HG02588 (cell line): ENCODE results near the gene SETD5.

ENCODE experiments used
- ATAC-seq: cut with Tn5 transposase; IDR thresholded peaks from one replicate; pipeline ENCODE4 v1.9.1; 2021; ENCODE audit warnings: mild to moderate bottlenecking, moderate library complexity; ENCODE audit not compliant: unreplicated experiment

SETD5 gene

DNA sequence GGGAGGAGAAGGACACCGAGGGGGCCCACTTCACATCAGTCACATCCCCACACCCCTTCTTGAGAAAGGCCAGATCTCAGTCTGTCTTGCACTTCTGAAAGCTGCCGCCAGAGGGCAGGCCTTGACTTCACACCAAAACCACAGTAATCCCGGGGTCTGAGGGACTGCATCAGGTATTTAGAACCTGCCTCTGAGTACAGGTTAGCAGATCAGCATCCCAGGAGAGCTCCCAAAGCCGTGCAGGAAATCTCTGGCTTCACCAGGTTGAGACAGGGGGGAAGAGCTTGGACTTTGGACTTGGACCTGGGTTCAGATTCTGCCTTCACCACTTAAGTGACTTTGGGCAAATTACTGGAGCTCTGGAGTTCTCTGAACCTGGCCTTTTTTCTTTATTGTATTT, 105.9 kb downstream of the SETD5 start:
- ATAC-seq, result no peak

DNA sequence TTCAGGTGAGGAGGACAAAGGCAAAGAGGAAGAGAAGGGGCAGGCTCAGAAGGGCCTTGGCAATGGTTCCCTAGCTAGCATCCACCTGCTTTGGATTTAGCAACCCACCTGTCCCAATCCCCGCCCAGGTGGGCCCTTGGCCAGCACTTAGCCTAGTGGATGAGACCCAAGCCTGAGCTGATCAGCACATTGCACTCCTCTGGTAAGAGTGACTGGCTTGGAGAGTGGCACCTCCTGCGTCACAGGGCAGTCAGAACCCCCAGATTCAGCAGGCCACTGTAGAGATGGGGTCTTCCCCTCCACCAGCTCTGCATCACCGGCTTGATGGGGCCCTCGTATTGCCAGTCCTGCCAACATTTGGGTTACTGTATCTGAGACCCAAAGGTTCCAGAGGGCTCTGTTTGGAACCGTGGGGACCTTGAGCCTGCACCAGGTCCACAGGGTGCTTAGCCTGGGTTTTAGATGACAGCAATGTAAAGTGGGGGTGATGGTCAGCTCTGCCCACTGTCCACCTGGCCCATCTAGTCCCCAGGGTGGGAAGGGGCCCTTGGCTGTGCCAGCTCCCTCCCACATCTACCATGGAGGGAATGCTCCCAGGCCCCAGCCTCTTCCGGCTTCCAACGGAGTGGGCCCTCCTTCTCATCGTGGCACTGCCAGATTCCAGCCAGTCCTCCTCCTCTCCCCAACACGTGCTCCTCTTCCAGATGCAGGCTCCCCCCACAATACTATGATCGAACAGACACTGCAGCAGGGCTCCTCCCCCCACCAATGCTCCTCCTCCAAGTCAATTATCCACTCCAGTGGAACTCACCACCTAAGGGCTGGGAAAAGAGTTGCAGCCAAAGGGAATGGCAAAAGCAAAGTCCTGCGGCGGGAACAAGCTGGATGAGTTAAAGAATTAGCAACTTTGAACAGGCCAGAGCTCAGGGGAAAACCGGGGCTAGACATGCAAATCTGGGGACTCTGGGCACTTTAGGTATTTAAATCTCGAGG, 110.5 kb downstream of the SETD5 start:
- no peak for ATAC-seq

DNA sequence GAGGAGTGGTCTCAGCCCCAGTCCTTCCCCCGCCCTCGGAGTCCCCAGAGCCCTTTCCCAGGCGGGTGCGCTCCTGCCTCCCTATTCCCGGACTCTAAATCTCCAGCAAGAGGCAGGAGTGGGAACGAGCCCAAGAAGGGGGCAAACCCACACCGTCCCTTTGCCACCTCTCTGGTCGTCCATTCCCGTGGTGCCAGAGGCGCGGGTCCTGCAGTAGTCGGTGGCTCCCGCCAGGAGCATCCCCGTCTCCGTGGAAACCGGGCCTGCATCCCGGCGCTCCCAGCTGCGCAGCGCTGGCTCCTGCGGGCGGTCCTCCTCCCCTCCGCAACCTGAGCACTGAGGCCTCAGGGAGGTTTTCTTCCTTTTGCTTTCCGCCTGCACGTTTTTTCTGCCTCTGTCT, 111.4 kb downstream of the SETD5 start:
- ATAC-seq, result no peak

DNA sequence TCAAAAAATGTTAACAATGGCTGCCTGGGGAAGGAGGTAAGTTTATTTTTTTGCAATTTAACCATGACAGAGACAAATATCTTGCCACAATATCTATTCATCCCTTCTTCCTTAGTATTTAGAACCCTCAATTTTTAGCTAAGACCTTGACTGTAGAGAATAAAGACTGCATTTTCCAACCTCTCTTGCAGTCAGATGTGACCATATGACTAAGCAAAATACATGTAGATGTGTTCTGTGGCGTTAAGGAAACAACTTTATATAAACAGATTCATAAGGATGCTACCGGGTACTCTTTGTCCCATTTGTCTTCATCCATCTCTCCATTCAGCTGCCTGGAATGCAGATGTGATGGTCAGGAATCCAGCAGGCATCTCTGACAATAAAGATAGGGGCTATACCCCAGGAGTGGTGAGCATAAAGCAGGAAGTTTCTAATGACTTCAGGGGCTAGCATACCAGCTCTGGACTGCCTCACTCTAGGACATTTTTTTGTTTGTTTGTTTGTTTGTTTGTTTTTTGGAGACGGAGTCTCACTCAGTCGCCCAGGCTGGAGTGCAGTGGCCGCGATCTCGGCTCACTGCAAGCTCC, 115.1 kb downstream of the SETD5 start:
- ATAC-seq, result no peak

DNA sequence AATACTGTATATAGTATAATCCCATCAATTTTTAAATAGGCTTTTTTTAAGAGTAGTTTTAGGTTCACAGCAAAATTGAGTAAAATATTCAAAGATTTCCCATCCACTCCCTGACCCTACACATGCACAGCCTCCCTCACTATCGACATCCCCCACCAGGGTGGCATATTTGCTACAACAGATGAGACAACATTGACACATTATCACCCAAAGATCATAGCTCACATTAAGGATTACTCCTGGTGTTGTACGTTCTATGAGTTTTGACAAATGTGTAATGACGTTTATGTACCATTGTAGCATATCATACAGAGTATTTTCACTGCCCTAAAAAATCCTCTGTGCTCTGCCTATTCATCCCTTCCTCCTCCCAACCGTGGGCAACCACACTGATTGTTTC, 116.9 kb downstream of the SETD5 start:
- ATAC-seq, result no peak

DNA sequence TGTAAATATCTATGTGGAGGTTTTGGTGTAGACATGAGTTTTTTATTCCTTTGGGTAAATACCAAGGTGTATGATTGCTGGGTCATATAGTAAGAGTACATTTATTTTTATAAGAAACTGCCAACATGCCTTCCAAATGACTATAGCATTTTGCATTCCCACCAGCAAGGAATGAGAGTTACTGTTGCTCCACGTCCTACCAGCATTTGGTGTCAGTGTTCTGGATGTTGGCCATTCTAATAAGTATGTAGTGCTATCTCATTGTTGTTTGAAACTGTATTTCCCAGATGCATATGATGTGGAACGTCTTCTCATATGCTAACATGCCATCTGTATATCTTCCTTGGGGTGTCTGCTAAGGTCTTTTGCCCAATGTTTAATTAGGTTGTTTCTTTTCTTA, 117.5 kb downstream of the SETD5 start:
- no peak for ATAC-seq

DNA sequence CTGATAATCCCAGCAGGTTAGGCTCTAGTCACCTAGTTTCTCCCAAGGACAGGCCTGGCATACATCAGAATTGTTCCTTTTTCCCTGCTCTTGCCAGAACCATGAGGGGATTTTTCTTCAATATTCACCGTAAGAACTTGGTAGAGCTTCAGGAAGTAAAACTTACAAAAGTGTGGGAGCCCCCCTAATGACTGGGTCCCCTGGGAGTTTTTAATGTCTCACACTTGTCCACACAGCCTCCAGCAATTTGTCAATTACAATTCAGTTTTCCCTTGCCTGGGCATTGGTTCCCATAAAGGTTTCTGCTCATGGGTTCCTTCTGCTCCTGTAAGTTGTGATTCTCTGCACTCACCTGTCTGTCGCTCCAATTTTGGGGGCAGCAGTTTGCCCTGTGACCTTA, 127.7 kb downstream of the SETD5 start:
- ATAC-seq, result no peak
